Measurements from ENCODE around the gene LRRC1. TPM values are rescaled to one million over a fixed set of nuclear protein-coding genes. Genes with fewer than 3 reads are reported as not detected.

Gene LRRC1
- total and polyA plus RNA-seq, 2 of the 13 experiments (the other 11 are each of a cell fraction or from before 2014, with no cell fraction given), result 15.6 to 27.7 TPM

DNA sequence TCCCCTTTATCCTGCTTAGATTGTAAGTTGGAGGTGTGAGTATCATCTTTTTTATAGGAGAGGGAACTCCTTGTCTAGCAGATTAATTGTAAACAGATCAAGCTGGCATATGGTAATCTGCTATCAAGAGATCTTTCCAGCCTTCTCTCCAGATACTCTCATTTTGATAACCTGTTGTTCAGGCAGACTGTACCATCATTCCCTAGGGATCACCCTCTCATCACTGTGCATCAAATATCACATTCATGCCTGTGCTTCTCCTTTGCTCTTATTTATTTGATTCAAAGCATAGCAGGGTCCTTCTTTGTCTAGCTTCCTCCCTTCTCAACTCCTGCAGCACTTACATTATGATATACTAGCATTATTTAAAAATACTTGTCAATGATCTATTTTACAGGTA, 73.8 kb downstream of the LRRC1 start:
- no peak overlapping the region for H3K4me3 ChIP-seq (replicated peaks in 1 of 3; ENCODE audit: insufficient read depth in 1 of 3, low read depth in 2 of 3, low read length in 3 of 3)
- DNase-seq (ENCODE audit: low spot score) (no peak), ATAC-seq (no peak), FAIRE-seq (no peak)
- H3K27me3 ChIP-seq (ENCODE audit: control insufficient read depth in 1 of 2, insufficient read depth in 2 of 2, low read length in 2 of 2), result no peaks in the 10 kb centered on the region
- H3K9ac ChIP-seq (ENCODE audit: insufficient read depth, low read depth, low read length), result no peak overlapping the region
- peaks cover 1 to 3% of the 10 kb centered on the region in 2 experiments; a peak in 1 of 5 replicates for H3K36me3 ChIP-seq (replicated peaks in 1 of 2; ENCODE audit: control insufficient read depth in 1 of 2, insufficient read depth in 2 of 2, low read length in 2 of 2)
- no peak overlapping the region for H3K4me2 ChIP-seq (ENCODE audit: low read depth, low read length)
- in situ Hi-C loops (cut with HindIII; ENCODE audit: extremely low pct_ligation_motif_present, low pct_unique_long_range_greater_than_20kb) (no loop called here), intact Hi-C loops (cut with micrococcal nuclease; ENCODE audit: unreplicated experiment) (no loop called here)
- H3K4me1 ChIP-seq (ENCODE audit: insufficient read depth, low read length), result peaks cover 7% of the 10 kb centered on the region; the same call in 1 of the 2 replicates
- ChIA-PET POLR2A (no interaction called here), CTCF (ENCODE audit: low intra/inter-chr PET ratio, low total read pairs) (no interaction called here)
- H3K79me2 ChIP-seq (ENCODE audit: insufficient read depth, low read length), result peaks cover 20% of the 10 kb centered on the region
- H3K9me3 ChIP-seq (ENCODE audit: low read length), result no peaks in the 10 kb centered on the region
- no peak overlapping the region for H2AFZ ChIP-seq (ENCODE audit: low read length)
- no peaks in the 10 kb centered on the region for H4K20me1 ChIP-seq (ENCODE audit: insufficient read depth, low read length)
- no TSS peak for BruUV-seq (replicated peaks)
- no peak overlapping the region for H3K27ac ChIP-seq (ENCODE audit: extremely low read length, insufficient read depth, low read length)
- TF ChIP-seq, protein P1, sequence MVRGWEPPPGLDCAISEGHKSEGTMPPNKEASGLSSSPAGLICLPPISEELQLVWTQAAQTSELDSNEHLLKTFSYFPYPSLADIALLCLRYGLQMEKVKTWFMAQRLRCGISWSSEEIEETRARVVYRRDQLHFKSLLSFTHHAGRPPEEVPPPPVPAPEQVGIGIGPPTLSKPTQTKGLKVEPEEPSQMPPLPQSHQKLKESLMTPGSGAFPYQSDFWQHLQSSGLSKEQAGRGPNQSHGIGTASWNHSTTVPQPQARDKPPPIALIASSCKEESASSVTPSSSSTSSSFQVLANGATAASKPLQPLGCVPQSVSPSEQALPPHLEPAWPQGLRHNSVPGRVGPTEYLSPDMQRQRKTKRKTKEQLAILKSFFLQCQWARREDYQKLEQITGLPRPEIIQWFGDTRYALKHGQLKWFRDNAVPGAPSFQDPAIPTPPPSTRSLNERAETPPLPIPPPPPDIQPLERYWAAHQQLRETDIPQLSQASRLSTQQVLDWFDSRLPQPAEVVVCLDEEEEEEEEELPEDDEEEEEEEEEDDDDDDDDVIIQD (CRISPR knock-in tag; IDR thresholded peaks at IDR 0.05; ENCODE audit: low read depth), result no peak
- no peak for TF ChIP-seq NFIC (IDR thresholded peaks at IDR 0.05; ENCODE audit: low read length)
- no peak for TF ChIP-seq SKI (IDR thresholded peaks at IDR 0.05; ENCODE audit: partially characterized antibody)
- no peak for TF ChIP-seq ZNF138 (CRISPR knock-in tag; IDR thresholded peaks at IDR 0.05; ENCODE audit: low read depth)
- TF ChIP-seq MAZ (IDR thresholded peaks at IDR 0.05; ENCODE audit: borderline replicate concordance, low read depth, low read length), result no peak
- no peak for TF ChIP-seq MAZ (CRISPR knock-in tag; IDR thresholded peaks at IDR 0.05; ENCODE audit: low read depth)
- no peak for TF ChIP-seq TCF7 (IDR thresholded peaks at IDR 0.05; ENCODE audit: low read depth)
- TF ChIP-seq NFRKB (IDR thresholded peaks at IDR 0.05), result no peak
- TF ChIP-seq ATF7 (IDR thresholded peaks at IDR 0.05), result no peak
- TF ChIP-seq ATF7 (CRISPR knock-in tag; IDR thresholded peaks at IDR 0.05), result no peak
- TF ChIP-seq, protein P2, sequence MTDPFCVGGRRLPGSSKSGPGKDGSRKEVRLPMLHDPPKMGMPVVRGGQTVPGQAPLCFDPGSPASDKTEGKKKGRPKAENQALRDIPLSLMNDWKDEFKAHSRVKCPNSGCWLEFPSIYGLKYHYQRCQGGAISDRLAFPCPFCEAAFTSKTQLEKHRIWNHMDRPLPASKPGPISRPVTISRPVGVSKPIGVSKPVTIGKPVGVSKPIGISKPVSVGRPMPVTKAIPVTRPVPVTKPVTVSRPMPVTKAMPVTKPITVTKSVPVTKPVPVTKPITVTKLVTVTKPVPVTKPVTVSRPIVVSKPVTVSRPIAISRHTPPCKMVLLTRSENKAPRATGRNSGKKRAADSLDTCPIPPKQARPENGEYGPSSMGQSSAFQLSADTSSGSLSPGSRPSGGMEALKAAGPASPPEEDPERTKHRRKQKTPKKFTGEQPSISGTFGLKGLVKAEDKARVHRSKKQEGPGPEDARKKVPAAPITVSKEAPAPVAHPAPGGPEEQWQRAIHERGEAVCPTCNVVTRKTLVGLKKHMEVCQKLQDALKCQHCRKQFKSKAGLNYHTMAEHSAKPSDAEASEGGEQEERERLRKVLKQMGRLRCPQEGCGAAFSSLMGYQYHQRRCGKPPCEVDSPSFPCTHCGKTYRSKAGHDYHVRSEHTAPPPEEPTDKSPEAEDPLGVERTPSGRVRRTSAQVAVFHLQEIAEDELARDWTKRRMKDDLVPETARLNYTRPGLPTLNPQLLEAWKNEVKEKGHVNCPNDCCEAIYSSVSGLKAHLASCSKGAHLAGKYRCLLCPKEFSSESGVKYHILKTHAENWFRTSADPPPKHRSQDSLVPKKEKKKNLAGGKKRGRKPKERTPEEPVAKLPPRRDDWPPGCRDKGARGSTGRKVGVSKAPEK (CRISPR knock-in tag; IDR thresholded peaks at IDR 0.05; ENCODE audit: borderline replicate concordance), result no peak
- TF ChIP-seq, protein P3, sequence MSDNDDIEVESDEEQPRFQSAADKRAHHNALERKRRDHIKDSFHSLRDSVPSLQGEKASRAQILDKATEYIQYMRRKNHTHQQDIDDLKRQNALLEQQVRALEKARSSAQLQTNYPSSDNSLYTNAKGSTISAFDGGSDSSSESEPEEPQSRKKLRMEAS (IDR thresholded peaks at IDR 0.05), result no peak
- no peak for TF ChIP-seq ZNF350 (CRISPR knock-in tag; IDR thresholded peaks at IDR 0.05; ENCODE audit: borderline replicate concordance, low read depth)
- no peak for TF ChIP-seq U2AF2 (IDR thresholded peaks at IDR 0.05; ENCODE audit: low read depth, low read length)
- no peak for TF ChIP-seq ZNF24 (IDR thresholded peaks at IDR 0.05)
- no peak for TF ChIP-seq PHB2 (IDR thresholded peaks at IDR 0.05; ENCODE audit: partially characterized antibody)
- no peak for TF ChIP-seq CBX2 (IDR thresholded peaks at IDR 0.05; ENCODE audit: low read depth, low read length)
- TF ChIP-seq CBX2 (CRISPR knock-in tag; IDR thresholded peaks at IDR 0.05; ENCODE audit: low read depth), result no peak

Measured in HepG2 (cell line).